HG03097 (cell line): ENCODE data around the gene RALGPS1.

Experiments
- ATAC-seq: cut with Tn5 transposase; IDR thresholded peaks from one replicate; pipeline ENCODE4 v1.9.1; 2021; ENCODE audit not compliant: unreplicated experiment, low FRiP score

RALGPS1 gene

GRCh38 chr9:127196826-127197145, 282.2 kb downstream of the RALGPS1 start:
- ATAC-seq, result no peak

GRCh38 chr9:127197186-127197860, 282.7 kb downstream of the RALGPS1 start:
- ATAC-seq, result no peak

- ATAC-seq, result no peak
Observed at GRCh38 chr9:127197861-127198430, 283.4 kb downstream of the RALGPS1 start.

GRCh38 chr9:127198587-127198986, 284.0 kb downstream of the RALGPS1 start:
- no peak for ATAC-seq

- no peak for ATAC-seq
Observed at GRCh38 chr9:127199001-127199791, 284.6 kb downstream of the RALGPS1 start.

- no peak for ATAC-seq
Observed at GRCh38 chr9:127200106-127200862, 285.7 kb downstream of the RALGPS1 start.

- no peak for ATAC-seq
Observed at GRCh38 chr9:127201071-127201541, 286.5 kb downstream of the RALGPS1 start.

- no peak for ATAC-seq
Observed at GRCh38 chr9:127201731-127202130, 287.1 kb downstream of the RALGPS1 start.

- no peak for ATAC-seq
Observed at GRCh38 chr9:127202461-127203169, 288.0 kb downstream of the RALGPS1 start.

- no peak for ATAC-seq
Observed at GRCh38 chr9:127203681-127204327, 289.2 kb downstream of the RALGPS1 start.

GRCh38 chr9:127204771-127205470, 290.3 kb downstream of the RALGPS1 start:
- no peak for ATAC-seq

GRCh38 chr9:127205952-127206351, 291.4 kb downstream of the RALGPS1 start:
- ATAC-seq, result no peak

GRCh38 chr9:127206666-127207065, 292.1 kb downstream of the RALGPS1 start:
- ATAC-seq, result no peak

- no peak for ATAC-seq
Observed at GRCh38 chr9:127207734-127208410, 293.3 kb downstream of the RALGPS1 start.

GRCh38 chr9:127208416-127208815, 293.8 kb downstream of the RALGPS1 start:
- ATAC-seq, result no peak

- no peak for ATAC-seq
Observed at GRCh38 chr9:127209220-127209619, 294.6 kb downstream of the RALGPS1 start.

- ATAC-seq, result no peak
Observed at GRCh38 chr9:127209948-127210640, 295.5 kb downstream of the RALGPS1 start.
